AG04449 (cell line): ENCODE data around the gene MAP6D1.

Experiments used
- CTCF ChIA-PET: fragments of 350-600 bp; formaldehyde crosslinking; extraction: SDS; loops from one replicate; lab custom pipeline; 2021; ENCODE audit warnings: antibody characterized with exemption; lab: Yijun Ruan, JAX
- POLR2A ChIA-PET: fragments of 400-600, 350-600 bp; formaldehyde crosslinking; extraction: SDS; loops from one replicate; lab custom pipeline; 2020; ENCODE audit warnings: antibody characterized with exemption, inconsistent platforms; lab: Yijun Ruan, JAX
- DNase-seq: peaks from one replicate; pipeline ENCODE4 v3.0.0-alpha.2; 2010; ENCODE audit warnings: low read depth, low spot score
- H3K4me3 ChIP-seq: 2 replicates; pipeline ENCODE4 v1.5.1; 2011; ENCODE audit warnings: low read depth, mild to moderate bottlenecking, control low read depth, low read length
- TF ChIP-seq, protein P1 (sequence below): IDR thresholded peaks from one replicate; pipeline ENCODE4 v1.5.1; 2011; ENCODE audit warnings: mild to moderate bottlenecking, moderate library complexity, low read length, control low read depth, inconsistent platforms; ENCODE audit not compliant: insufficient read depth; ENCODE audit errors: missing control alignments

The MAP6D1 gene

DNA sequence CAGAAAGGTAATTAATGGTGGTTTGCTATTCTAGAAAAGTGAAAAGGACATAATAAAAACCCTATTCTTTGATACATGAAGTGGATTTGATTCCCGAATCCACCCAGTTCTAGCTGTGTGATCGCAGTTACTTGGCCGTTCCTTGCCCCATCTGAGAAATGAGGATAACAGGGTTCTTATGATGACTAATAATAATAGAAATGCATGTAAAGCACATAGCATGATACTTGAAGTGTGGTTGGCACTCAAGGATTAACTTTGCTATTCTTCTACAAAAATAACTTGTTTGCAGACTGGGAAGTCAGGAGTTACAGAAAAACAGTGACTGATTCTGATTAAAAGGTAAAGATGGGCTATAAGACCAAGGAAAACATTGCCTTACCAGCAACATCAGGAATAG lies 32.5 kb upstream of the MAP6D1 start:
- peak; percentile 16 for DNase-seq
- POLR2A ChIA-PET, result no interaction called here
- CTCF ChIA-PET, result interaction anchor here (0.9 to 1.3 kb wide), 2 partner anchors 14 to 27 kb away, joined by 3 read pairs; partner anchors contain the start of gene PARL
- H3K4me3 ChIP-seq, result no peak overlapping the region
- TF ChIP-seq, protein P1, sequence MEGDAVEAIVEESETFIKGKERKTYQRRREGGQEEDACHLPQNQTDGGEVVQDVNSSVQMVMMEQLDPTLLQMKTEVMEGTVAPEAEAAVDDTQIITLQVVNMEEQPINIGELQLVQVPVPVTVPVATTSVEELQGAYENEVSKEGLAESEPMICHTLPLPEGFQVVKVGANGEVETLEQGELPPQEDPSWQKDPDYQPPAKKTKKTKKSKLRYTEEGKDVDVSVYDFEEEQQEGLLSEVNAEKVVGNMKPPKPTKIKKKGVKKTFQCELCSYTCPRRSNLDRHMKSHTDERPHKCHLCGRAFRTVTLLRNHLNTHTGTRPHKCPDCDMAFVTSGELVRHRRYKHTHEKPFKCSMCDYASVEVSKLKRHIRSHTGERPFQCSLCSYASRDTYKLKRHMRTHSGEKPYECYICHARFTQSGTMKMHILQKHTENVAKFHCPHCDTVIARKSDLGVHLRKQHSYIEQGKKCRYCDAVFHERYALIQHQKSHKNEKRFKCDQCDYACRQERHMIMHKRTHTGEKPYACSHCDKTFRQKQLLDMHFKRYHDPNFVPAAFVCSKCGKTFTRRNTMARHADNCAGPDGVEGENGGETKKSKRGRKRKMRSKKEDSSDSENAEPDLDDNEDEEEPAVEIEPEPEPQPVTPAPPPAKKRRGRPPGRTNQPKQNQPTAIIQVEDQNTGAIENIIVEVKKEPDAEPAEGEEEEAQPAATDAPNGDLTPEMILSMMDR, result no peak

- TF ChIP-seq, protein P1, result no peak
- no peak for DNase-seq
- H3K4me3 ChIP-seq, result no peak overlapping the region
- ChIA-PET POLR2A (no interaction called here), CTCF (no interaction called here)
Measured at GRCh38 chr3:183854318-183855035, 29.1 kb upstream of the MAP6D1 start.

DNA sequence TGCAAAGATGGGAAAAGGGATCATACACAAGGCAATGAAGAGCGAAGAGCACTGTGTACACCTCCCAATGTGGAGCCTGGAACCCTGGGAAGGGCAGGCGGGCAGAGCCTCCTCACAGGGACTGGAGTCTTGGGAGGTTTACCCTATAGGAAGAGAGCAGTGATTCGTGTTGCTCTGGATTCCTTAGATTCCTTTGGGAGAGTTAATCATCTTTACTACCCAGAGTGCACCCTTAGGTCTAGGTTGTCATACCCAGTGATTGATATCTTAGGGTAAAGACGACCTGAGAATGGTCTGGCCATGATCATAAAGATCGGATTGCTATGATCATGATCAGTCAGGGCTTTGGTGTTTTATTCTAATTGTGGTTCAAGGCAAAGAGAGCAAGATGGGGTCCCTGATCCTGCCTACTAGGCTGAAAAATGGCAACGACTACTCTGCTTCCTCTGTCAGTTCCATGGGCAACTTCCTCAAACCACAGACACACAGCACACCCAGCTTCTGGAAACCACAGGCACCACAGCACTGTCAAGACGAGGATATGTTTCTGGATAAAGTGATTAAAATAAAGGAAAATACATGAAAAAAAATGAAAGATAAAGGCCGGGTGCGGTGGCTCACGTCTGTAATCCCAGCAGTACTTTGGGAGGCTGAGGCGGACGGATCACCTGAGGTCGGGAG lies 20.4 kb upstream of the MAP6D1 start:
- POLR2A ChIA-PET, result no interaction called here
- no peak for DNase-seq
- TF ChIP-seq, protein P1, result no peak
- H3K4me3 ChIP-seq, result no peak overlapping the region
- CTCF ChIA-PET, result interaction anchor here (1.8 to 2.6 kb wide), 2 partner anchors 20 to 39 kb away, joined by 5 to 9 read pairs; partner anchors contain the start of genes MAP6D1 and PARL

DNA sequence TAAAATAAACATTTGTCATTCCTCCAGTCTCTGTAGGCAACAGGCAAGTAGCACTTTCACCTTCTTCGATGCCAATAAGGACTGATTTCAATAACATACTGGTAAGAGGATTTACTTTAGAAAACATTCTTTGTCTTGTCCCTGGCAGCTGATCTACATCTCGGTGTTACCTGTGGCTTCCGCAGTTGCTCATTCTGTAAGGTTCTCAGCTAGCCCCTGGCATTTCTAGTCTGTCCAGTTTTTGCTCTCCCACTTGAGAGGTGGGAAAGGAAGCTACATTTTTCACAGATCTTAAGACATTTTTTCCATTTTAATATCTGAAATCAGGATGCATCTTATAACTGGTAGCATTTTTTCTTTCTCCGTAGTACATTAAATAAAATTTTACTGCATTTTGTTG lies 19.7 kb upstream of the MAP6D1 start:
- DNase-seq, result no peak
- POLR2A ChIA-PET, result no interaction called here
- CTCF ChIA-PET, result interaction anchor here (1.8 to 2.6 kb wide), 3 partner anchors 14 to 40 kb away, joined by 5 to 9 read pairs (median 9); partner anchors contain the start of genes MAP6D1 and PARL
- no peak overlapping the region for H3K4me3 ChIP-seq
- TF ChIP-seq, protein P1, result no peak

DNA sequence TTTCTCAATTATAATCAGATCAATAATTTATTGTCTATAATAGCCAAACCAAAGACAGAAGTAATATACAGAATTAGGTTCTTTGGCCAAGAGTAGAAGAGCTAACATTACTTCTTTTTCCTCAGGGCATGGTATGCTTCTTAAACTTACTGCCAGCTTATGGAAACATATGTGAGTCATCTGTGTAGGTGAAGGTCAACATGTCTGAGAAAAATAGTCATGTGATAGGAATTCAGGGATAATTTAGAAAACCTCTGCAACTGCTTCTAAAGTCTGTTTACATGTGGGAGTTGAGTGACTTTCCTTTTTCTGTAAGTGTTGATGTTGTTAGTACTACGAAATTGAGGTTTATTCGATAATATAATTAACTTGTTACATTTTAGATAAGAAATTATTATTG lies 19.2 kb upstream of the MAP6D1 start:
- no peak overlapping the region for H3K4me3 ChIP-seq
- DNase-seq, result peak; percentile 59
- ChIA-PET POLR2A (no interaction called here), CTCF (interaction anchor here (0.6 to 2.6 kb wide), 5 partner anchors 14 to 432 kb away, joined by 3 to 9 read pairs (median 5); partner anchors contain the start of genes MAP6D1 and PARL)
- TF ChIP-seq, protein P1, result no peak

DNA sequence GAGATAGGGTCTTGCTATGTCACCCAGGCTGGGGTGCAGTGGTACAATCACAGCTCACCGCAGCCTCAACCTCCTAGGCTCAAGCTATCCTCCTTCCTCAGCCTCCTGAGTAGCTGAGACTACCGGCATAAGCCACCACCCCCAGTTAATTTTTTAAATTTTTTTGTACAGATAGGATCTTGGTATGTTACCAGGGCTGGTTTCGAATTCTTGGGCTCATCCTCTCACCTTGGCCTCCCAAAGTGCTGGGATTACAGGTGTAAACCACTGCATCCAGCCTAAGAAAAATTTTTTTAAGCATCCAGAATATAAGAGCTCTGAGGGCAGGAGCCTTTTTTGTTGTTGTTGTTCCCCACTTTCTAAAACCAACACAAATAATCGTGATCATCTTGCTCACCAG lies 14.4 kb upstream of the MAP6D1 start:
- DNase-seq, result no peak
- H3K4me3 ChIP-seq, result no peak overlapping the region
- TF ChIP-seq, protein P1, result no peak
- POLR2A ChIA-PET, result no interaction called here
- CTCF ChIA-PET, result interaction anchor here (2.2 to 3.7 kb wide), 2 partner anchors 14 to 45 kb away, joined by 8 to 16 read pairs; partner anchors contain the start of genes MAP6D1 and PARL
